GM18499 (cell line): ENCODE data around the gene TREX2.

Source experiments
- ATAC-seq: cut with Tn5 transposase; IDR thresholded peaks from one replicate; pipeline ENCODE4 v1.9.1; 2021; ENCODE audit warnings: moderate number of reproducible peaks; ENCODE audit not compliant: insufficient read depth, unreplicated experiment

Gene TREX2

DNA sequence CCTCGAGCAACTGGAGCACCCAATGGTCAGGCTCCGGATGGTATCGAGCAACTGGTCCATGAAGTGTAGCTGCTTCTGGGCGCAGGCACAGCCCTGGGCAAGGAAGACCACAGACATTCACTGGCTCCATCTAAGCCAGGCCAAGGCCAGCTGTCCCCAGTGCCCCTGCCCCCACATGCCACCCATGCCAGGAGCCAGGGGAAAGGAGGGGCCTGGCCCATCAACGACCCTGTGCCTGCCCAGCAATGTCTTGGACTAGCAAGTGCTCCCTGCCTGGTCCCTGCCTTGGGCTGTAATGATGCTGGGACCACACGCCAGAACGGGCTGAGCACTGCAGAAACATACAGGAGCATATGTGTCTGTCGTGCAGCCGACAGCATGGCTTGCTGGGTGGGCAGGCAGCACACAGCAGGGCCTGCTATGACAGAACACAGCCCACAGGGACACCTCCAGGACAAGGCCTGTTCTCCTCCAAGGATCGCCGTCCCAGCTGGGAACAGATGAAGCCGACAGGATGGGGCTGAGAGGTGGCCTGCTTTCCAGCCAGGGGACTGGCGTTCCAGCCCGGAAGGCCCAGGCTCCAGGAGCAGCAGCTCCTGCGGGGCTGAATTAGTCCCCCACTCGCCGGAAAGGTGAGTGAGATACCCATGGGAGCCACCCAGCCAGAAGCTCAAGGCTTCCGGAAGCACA, 11.4 kb upstream of the TREX2 start:
- no peak for ATAC-seq

DNA sequence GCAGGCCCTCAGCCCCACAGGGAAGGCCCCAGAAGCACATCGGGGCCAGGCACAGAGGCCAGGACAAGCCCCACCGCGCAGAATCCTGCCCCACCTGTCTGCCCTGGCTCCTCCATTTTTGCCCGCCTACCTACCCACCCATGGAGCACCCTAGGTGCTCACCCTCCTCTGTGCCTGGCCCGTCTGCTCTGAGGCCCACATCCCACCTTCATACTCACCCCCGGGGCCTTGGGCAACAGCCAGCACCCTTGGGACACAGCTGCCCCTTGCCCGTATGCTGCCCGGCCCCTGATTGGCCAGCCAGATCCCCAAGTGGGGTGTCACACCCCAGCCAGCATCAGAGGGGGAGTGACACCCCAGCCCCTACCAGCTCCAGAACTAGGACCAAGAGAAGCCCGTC, 10.8 kb upstream of the TREX2 start:
- ATAC-seq = no peak

DNA sequence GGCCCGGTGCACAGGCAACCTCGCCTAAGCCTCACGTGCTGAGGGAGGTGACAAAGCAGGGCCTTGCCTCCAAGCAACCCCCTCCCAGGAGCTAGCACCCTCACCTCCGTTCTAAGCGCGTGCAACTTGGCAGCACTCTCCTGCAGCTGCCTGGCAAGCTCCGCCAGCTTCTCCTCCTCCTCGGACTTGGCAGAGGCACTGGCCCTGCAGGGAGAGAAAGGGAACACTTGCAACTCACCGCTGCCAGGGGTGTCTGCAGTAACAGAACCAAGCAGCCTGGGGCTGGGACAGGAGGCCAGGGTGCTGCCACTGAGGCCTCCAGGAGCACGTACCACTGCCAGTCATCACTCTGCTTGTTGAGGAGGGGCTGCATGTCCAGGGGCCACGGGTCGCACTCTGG, 10.3 kb upstream of the TREX2 start:
- no peak for ATAC-seq

DNA sequence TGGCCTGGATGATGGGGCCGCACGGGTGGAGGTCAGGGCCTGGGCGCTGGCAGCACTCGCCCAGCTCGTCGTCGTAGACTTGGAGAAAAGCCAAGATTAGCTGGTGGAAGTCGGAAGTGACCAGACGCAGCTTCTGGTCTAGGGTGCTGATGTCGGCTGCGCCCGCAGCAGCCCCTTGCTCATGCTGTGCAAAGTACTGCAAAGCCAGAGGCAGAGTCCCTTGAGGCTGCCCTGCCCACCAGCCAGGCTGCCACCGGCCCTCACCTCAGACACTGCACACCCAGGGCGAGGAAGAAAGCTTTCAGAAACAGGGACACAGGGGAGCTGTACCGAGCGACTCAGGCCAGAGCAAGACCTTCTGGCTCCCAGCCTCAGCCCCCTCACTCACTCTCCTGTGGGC, 9.7 kb upstream of the TREX2 start:
- ATAC-seq = no peak

DNA sequence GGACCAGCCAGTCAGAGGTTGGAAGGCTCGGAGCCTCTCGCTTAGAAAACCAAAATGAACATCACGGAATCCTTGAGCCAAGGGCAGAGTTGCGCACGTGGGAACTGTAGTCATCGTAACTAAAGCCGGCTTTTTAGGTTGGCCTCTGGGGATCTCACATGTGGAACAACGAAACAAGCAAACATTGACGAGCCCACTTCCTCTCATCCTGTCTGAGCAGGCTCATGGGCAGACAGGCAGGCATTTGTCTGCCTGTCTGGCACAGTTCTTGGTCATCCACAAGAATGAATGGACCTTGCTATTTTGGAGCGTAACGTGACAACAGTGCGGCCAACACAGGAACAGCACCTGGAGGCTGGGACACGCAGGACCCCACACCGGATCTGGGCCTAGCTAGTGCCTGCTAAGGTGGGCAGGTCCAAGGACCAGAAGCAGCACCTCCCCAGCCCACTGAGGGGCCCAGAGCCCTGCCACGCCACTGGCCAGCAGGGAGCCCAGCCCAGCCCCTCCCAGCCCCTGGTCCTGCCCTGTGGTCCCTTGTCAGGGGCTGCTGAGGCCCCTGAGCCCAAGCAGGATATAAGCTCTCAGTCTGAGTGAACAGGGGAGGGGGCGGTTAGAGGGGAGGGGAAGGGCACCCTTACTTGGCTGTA, 9.2 kb upstream of the TREX2 start:
- ATAC-seq = no peak

DNA sequence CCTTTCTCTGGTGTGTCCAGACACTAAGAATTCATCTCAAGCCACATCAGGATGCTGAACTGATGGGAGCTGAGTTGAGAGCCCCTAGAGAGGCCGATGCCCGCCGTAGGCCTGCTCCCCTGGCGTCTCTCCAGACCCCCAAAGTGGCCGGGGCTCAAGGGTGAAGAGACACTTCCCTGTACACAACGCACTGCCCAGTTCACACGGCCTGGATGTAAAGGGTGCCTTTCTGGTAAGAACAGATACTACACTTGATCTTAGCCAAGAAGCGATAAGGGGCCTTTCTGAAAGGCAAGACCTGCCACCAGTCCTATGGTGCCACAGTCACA, 5.1 kb upstream of the TREX2 start:
- ATAC-seq = no peak

DNA sequence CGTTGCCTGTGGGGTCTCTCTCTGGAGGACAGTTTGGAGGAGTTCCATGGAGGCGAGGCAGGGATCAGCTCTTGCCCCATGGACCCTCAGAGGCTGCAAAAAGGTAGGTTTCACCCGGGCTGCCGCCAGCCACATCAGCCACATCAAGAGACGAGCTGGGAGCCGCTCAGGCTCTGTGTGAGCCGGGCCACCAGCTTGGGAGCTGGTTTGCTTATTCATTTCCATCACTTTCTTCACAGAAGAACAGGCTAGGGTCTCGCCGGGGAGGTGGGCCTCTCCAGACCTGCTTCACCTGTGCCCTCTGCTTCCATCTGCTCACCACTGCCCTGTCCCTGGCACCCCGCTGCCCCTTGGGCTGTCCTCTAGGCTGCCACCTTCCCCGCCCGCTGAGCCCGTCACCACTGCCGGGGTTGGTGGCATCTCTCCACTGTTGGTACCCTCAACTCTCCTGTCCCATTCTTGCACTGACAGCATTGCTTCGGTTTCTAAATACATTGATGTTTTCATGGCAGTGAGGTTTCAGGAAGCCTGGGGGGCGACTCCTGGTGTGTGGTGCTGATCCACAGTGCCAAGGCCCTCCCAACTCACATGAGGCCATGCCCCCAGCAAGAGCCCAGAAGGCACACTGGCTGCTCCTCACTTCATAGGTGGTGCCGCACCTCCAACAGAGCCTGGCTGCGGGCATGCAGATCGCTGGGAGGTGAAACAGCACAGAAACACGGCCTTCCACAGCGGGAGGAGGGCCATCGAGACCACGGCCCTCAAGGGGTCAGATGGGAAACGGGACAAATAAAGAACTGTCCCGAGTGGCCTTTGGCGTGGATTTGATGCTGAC, 4.5 kb upstream of the TREX2 start:
- ATAC-seq = no peak

DNA sequence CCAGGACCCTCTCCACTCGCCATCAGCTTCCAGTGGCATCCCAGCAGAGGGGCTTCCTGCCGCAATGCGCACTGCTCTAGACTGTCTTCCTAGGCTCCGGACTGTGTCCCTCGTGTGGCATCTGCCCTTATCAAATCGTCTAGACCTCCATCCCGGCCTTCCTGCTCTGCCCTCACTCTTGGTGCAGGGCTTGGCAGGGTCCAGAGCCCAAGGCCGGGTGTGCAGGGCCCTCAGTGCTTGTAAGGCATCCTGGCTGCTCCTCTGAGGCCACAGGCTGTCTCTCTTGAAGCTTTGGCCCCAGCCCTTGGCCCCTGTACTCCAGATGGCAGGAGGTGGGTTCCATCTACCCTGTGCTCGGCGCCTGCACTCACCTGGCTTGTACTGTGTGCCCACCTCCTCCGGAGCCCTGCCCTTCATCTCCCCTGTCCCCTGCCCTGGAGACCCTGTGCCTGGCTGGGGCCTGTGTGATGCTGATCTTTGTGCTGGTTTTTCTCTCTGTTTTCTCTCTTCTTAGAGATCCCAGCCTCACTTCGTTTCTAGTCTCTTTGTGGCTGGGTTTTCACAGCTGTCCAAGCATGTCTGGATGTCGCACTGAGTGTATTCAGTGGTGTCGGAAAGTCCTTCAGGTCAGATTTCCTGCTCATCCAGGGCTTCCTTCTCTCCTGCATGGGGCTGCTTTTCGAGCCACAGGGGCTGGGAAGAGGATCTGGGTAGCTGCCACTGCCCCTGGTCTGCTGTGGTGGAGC, 3.7 kb upstream of the TREX2 start:
- ATAC-seq = no peak

DNA sequence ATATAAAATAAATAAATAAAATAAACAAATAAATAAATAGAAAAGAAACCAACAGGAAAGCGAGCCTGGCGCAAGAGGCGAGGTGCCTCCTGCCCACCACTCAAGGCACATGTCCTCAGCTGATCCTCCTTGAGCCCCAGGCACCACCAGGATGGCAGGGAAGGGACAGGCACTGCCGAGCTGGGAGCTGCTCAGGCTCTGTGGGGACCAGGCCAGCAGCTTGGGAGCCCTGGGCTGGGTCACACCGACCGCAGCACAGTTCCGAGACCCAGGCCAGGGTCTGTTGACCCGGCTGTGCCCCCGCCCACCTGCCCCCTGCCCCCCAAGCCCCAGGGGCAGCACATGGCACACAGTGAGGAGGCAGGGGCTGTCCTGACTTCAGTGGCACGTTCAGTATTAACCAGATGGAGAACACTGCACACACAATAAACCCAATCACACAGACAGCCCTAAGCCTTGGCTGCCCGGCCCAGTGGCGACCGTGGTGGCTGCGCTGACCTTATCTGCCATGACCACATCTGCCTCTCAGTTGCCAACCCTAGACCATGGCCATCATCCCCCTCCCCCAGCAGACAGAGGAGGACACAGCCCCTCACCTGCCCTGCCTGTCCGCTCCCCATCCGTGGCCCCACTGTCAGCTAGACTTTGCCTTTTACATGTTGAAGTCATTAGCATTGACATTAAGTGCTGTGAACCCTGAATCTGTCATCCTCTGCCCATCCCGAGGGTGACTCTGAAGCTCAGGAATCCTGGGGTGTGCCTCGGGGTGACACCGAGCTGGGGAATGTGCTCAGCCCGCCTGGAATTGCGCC, 2.9 kb upstream of the TREX2 start:
- no peak for ATAC-seq

DNA sequence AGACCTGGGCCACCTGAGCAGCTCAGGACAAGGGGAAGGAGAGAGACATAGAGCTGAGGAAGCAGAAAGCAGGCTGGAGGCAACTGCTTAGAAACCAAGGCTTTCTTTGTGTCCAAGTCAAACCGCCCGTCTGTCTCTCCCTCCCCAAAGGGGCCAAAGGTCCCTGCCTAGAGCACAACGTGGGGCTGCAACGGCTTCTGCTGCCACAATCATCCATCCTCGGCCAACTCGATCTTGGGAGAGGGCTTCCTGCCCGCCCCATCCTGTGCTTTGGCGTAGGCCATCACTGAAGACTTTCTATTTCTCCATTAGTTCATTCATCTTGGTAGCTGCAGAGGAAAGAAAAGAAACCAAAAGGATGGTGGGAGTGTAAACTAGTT, 1.7 kb upstream of the TREX2 start:
- ATAC-seq = no peak

DNA sequence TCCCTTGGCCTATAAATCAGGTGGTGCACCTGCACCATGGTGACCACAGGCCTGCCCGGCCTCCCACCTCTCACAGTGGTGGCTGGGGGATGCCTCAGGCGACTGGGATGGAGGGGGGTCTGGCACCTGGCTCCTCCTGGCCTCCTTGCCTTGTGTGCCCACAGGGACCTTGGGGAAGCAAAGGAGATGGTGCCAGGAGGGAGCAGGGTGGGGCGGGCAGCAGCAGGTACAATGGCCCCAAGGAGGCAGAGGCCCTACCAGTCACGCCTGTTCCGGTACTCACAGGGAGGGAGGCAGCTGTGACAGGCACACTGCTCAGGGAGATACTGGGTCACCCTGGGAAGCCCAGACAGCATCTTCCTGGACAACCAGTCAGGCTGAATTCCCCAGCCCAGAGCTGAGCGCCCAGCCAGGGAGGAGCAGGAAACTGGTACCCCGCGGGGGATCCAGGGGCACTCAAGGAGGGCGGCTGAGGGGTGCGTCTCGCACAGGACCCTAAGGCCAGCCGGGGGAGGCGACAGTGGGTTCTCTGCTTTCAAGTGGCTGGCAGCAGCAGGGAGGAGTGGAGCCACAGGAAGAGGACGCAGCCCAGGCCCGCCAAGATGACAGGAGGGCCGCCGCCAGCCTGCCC, 1.2 kb upstream of the TREX2 start:
- no peak for ATAC-seq

DNA sequence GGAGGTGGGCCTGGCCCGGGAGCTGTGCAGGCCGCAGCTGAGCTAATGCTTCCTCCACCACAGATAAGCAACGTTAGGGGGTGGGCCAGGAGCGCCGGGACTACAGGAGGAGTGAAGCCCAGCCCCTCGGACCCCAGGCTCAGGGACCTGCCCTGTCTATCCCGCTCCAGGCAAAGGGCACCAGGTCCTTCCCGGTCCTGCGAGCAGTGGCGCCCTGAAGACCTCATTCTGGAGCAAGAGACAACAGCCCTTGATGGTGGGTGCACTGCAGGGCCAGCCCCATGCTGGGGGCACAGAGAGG, 730 bp upstream of the TREX2 start:
- ATAC-seq = no peak

DNA sequence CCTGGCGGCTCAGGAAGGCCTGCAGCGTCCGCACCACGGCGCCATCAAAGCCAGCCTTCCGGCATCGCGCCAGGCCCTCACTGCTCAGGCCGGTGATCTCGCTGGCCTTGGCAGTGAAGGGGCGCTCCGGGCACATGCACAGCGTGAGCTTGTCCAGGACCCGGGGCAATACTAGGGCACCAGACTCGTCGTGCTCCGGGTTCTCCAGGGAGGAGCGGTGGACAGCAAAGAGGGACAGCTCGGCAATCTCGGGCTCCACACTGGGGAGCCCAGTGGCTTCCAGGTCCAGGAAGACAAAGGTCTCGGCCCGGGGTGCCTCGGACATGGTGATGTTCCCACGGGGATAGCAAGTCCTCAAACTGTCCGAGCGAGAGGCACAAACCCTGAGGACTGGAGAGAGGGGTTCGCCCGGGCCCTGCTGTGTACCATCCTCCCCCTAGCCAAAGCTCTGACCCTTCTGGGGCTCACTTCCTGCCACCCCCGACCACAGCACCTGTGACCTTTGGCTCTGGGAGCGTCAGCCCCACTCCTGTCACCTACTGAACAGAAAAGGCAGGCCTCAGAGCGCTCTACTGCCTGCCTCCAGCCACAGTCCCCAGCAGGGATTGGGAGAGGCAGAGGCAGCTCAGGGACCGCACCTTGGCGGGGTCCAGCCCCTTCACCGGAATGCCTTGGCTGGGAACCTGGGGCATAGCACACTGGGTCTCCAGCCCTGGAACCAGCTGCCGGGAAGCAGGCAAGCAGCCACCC, 575 bp downstream of the TREX2 start:
- ATAC-seq = no peak

DNA sequence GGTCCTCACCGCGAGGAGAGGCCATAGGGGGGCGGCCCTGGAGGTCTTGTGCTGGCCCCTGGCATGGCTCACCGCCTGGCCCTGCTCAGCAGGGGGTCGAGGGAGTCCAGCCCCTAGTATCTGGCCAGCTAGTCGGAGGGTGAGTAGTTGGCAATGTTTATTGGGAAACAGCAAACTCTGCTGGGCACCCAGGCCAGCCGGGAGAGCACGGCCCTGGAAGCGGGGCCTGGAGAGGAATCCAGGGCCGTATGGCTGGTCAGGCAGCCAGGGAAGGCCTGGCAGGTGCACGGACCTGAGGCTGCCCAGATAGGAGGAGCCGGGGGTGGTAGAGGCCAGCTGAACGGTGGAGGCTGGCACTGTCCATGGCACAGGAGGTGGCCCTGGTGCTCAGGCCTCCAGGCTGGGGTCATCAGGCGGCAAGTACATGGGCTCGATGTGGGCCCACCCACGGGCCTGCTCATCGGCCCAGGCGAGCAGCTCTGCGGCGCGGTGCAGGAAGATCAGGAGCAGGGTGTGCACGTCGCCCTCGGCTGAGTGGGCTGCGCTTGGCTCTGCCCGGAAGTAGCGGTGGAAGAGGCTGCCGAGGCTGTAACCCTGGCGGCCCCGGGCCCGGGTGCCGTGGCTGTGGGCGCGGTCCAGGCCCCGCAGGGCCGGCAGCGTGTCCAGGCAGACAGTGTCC, 1.4 kb downstream of the TREX2 start:
- ATAC-seq = no peak

DNA sequence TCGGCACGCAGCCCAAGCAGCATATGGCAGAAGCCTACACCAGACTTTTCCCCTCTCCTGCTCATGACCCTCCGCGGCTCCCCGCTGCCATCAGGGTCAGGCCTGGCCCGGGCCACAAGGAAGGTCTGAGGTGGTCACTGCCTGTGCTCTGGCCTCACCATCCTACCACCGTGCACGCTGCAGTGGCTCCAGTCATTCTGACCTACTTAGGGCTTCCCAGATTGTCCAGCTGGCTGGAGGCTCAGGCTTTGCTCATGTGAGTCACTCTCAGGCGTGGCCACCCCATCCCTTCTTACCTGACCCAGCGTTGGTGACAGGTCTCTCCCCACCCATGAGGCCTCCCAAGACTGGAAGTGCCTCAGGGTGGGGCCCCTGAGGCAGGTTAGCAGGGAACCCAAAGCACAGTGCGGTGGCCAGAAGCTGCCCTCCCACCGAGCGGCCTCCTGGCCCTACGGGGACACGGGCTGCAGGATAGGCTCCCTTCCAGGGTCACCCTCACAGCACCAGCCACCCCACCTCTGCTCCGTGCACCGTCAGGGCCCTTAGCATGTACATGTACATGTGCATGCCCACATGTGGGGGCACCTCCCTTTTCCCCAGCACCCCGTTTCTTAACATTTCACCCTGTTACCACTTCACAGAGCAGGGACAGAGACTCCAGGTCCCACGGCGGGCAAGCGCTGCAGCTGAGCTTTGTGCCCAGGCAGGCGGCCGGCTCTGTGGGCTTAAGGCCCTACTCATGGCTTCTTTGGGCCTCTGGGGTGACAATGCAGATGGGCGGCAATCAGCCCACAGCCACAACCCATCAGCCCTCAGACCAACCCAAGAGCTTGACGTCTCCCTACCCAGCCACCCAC, 2.2 kb downstream of the TREX2 start:
- ATAC-seq = no peak

DNA sequence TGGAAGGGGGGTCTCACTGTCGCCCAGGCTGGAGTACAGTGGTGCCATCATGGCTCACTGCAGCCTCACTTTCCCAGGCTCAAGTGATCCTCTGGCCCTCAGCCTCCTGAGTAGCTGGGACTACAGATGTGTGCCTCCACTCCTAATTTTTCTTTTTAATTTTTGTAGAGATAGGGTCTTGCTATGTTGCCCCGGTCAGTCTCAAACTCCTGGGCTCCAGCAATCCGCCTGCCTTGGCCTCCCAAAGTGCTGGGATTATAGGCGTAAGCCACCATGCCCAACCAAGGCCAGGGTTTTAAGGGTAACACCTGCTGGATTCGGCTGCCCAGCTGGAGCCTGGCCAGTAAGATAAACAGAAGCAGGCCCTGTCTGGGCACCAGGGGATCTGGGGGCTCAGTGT, 3.4 kb downstream of the TREX2 start:
- no peak for ATAC-seq

DNA sequence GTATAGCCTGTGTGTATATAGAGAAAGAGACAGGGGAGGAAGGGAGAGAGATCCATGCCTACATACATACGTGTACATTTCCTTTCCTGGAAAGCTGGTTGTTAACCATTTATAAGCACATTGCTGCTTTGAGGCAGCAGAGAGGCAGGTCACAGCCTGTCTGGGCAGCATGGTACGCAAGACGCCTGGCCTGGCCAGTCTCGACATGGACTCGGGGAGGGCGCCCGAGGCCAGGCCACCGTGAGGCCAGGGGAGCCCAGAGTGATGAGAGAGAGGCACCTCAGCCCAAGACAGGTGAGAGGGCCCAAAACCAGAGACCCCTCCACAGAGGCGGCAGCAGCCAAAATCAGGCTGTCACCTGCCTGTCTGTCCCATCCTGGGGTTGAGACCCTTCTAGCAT, 3.9 kb downstream of the TREX2 start:
- no peak for ATAC-seq

DNA sequence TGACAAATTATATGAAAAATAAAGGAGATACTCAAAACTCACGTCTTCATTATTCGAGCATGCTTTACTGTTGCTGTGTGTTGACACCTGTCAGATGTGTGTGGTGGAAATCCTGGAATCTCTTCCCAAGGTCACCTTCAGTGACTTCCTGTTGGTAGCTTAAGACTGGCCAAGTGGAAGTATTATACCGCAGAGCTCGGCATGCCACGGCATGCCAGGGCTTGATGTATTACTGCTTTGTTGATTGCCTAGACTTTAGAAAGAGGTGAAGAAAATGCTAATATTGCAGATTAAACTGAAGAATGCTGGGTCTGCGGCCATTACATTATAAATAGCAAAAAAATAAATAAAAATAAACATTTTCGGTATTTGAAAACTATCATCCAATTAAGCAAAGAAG, 4.6 kb downstream of the TREX2 start:
- no peak for ATAC-seq
